HG02884 (cell line): ENCODE data around the gene GABRB2.
A peak's percentile ranks its signal among the peaks of the same experiment; 100 is the strongest.
"Not testable (repeated sequence)": the region's sequence is repeated elsewhere in the genome, so short reads cannot be mapped to it uniquely, and the experiment has no call there.

Experiments
- ATAC-seq: cut with Tn5 transposase; IDR thresholded peaks from one replicate; pipeline ENCODE4 v1.9.1; 2021; ENCODE audit warnings: mild to moderate bottlenecking, moderate library complexity; ENCODE audit not compliant: unreplicated experiment

Gene GABRB2

GRCh38 chr5:161305601-161306000 lies 240.9 kb downstream of the GABRB2 start:
- no peak for ATAC-seq

GRCh38 chr5:161302559-161302958 lies 244.0 kb downstream of the GABRB2 start:
- ATAC-seq = no peak

DNA sequence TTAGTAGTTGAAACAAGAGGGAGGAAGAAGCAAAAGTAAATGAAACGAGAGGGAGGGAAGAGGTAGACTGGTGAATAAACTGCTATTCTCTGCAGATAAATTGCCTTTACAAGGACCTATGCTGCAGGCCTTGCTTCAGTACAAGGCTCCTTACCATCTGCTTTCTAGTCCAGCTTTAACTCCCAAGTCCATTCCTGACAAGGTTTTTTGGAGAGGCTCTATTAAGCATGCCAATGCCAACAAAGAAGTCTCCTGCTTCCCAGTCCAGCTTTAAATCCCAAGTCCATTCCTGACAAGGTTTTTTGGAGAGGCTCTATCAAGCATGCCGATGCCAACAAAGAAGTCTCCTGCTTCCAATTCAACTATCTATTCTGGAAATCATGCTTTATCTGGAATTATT lies 244.9 kb downstream of the GABRB2 start:
- ATAC-seq = no peak

DNA sequence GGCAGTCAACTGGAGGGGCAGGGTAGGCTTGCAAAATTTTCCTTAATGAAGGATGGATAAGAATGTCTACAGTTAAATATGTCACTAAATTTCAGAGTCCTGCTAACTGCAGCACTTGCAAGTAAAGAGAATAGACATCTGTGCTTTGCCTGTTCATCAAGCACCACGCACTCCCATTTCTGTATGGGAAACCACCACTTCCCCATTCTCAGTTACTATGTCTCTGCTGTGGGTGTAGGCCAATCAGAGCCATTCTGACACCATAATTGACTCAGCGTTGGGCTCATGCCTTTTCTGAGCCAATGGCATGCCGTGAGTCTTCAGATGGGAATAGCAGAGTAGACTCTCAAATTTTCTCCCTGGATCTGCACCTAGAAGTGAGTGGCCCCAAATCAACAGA lies 247.5 kb downstream of the GABRB2 start:
- ATAC-seq = peak; percentile 95

GRCh38 chr5:161297388-161297787 lies 249.1 kb downstream of the GABRB2 start:
- not testable (repeated sequence) for ATAC-seq

DNA sequence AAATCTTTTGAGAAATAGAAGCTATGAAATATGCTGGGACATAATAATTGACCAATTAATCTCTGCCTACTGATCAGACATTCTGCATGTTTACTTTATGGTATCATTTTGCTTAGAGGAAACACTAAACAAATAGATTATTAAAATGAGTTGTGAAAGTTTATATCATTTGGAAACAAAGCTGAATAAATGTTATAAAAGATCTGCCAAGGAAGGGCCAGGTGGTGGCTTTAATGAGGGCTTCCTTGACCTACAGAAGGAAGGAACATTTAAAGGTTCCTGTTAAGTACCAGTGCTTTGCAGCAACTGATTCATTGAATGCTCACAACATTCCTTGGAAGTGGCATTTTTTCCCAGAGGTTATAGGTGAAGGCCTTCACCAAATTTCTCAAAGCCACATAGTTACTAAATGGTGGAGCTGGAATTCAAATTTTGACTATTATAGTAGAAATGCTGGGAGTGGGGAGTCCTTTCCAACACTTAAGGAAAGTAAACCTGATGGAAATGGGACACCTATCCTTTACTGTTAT lies 250.7 kb downstream of the GABRB2 start:
- no peak for ATAC-seq

GRCh38 chr5:161288071-161288470 lies 258.5 kb downstream of the GABRB2 start:
- no peak for ATAC-seq

GRCh38 chr5:161287436-161287835 lies 259.1 kb downstream of the GABRB2 start:
- ATAC-seq = no peak

GRCh38 chr5:161286066-161286655 lies 260.4 kb downstream of the GABRB2 start:
- peak; percentile 88 for ATAC-seq

GRCh38 chr5:161284445-161284844 lies 262.1 kb downstream of the GABRB2 start:
- ATAC-seq = no peak

GRCh38 chr5:161283296-161283695 lies 263.2 kb downstream of the GABRB2 start:
- ATAC-seq = no peak

GRCh38 chr5:161278739-161279660 lies 267.5 kb downstream of the GABRB2 start:
- peak; percentile 80 for ATAC-seq

DNA sequence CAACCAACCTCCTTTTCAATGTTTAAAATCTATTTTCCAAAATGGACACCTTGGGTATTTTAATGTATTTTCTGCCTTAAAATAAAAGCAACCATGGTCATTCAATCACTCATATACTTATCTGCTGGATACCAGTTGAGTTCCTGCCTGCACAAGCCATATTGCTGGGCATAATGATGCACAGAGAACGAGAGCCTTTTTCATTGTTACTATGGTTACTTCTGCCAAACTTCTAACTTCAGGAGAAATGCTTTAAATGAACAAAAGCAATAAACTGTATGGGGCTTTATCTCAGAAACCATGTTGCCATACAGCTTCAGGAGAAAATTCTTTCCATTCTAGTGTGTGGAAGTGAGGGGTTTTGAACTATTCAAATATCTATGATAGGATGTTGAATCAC lies 269.5 kb downstream of the GABRB2 start:
- ATAC-seq = no peak

DNA sequence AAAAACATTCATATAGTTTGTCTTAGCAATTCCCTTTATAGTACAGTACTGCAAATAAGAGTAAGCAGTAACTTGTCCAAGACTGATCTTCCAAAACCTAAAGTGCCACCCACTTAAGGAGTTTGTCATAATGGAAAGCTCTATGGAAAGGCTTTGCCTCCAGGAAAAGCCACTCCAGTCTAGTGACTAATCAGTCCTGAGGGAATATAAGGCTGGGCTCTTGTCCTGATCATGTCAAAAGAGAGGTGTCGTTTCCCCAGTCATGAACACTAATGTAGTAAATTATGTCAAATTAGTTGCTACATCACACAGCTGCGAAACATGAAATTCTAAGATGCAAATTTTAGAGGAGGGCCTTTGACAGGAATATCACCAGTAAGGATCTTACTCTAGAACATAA lies 271.6 kb downstream of the GABRB2 start:
- ATAC-seq = no peak

DNA sequence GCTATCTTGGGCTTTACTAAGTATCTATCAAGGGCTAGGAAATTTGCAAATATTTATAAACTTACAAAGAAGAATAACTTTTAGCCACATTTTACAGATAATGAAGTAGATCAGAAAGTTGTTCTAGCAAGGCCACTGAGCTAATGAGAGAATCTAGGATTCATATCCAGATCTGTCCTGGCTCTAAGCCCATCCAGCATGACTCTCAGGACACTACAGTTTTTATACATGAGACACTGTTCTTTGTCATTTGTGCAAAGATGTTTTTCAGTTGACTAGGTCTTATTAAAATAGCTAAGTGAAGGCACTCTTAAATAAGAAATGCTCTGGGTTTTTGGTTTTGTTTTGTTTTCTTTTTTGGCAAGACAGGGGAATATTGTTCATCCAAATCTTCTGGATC lies 273.1 kb downstream of the GABRB2 start:
- ATAC-seq = no peak

- ATAC-seq = no peak
Measured at GRCh38 chr5:161271816-161272215, 274.7 kb downstream of the GABRB2 start.

DNA sequence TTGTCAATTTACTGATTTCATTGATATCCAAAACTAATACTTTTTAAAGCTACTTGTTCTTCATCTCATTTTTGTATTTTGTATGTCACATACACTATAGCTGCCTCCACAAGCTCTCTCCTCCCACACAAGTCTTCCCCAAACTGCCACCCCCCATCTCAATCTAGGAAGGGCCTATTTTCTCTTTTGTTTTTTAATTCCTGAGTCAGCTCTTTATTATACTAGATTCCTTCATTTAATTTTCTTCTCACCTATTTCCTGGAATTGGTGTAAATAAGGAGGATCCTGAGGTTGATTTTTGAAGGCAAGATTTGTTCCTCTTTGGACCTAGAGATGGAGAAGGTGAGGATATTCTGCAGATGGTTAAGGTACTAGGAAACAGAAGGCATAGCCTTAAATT lies 277.4 kb downstream of the GABRB2 start:
- ATAC-seq = no peak

DNA sequence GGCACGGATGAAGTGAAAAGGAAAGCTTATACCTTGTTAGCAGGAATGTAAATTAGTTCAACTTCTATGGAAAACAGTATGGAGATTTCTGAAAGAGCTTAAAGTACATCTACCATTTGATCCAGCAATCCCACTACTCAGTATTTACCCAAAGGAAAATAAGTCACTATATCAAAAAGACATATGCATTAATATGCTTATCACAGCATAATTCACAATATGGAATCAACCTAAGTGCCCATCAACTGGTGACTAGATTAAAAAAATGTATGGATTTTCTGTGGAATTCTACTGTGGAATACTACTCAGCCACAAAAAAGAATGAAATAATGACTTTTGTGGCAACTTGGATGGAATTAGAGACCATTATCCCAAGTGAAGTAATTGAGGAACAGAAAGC lies 279.6 kb downstream of the GABRB2 start:
- ATAC-seq = no peak

GRCh38 chr5:161265006-161265405 lies 281.5 kb downstream of the GABRB2 start:
- ATAC-seq = no peak

GRCh38 chr5:161263191-161263590 lies 283.3 kb downstream of the GABRB2 start:
- no peak for ATAC-seq

DNA sequence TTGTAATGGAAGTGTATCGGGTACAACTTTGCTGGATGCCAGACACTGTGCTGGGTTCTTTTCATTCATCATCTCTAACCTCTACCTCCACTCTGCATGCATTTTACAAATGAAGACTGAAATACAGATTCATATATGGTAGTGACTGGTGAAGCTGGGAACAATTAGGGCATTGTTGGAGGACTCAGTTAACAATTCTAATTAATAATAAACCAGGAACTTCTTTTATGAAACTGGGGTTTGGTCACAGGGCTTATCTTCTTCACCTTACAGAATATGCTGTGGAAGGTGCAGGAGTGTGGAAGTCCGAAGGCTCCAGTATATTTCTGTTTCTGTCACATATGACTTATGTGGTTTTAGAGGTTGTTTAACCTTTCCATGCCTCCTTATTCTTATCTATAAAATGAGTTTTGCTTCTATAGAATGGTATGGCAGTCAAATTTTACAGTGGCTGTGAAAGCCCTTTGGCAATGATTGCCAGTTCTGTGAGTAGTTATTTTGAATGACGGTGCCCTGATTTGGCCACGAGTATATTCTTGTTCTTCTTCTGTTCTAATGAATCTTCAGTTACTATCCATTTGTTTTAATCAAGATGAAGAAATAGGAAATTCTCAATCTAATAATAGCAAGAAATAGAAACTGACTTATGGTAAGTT lies 284.7 kb downstream of the GABRB2 start:
- no peak for ATAC-seq

DNA sequence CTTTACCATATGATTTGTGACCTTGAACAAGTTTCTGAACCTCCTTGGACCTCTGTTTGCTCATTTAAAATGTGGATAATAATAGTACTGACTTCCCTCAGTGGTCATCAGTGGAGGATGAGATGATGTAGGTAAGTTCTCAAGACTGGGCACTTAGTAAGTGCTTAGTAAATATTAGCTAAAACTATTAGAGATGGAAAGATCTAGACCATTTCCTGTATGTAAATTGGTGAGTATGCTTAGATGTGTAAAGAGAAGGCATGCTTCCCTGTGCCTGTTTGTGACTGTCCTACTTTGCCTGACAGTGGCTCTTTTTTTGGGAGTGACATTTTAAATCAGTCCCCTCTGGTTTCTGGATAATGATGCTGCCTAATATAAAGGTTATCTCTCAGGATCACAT lies 288.1 kb downstream of the GABRB2 start:
- ATAC-seq = no peak
